Measurements from ENCODE around the gene PAF1.

The PAF1 gene

DNA sequence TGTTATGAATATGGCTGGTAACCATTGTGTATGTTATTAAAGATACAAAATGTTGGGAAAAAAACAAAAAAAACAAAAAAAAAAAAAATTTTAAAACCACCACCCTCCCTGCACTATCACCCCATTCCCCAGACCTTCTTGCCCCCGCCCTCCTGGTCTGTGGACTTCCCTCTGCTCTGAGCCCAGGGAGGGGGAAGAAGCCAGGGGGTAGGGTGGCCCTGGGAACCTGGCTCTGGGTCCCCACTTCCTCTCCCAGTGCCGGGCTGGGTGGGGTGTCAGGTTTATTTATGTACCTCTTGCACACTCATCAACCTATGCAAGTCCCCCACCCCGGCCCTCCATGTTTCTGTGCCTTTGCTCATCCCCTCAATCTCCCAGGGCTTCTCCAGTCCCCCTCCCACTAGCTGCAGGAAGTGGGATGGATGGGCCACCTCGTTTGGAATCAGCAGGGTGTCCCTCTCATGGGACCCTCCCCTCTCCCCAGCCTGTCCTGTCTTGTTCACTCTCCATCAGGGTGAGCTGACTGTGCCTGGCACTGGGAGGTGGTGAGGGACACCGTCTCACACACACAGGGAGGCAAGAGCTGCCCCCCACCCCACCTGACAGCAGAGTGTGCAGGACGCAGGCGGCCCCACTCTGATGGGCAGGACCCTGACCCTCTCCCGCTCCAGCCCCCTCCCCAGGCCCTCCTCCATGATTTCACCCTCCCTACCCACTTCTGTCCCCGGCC is 5.9 kb downstream of the PAF1 start:
- Histone ChIP-seq H3K4me1 (ENCODE audit: insufficient read depth, low read length, severe bottlenecking) (peaks cover 5% of the 10 kb centered on the region), H3K27me3 (ENCODE audit: insufficient read depth, low read length) (no peaks in the 10 kb centered on the region), H3F3A (ENCODE audit: insufficient read depth, low read length) (no peaks in the 10 kb centered on the region), H3K9me3 (ENCODE audit: low read length) (no peaks in the 10 kb centered on the region), H4K20me1 (ENCODE audit: insufficient read depth, low read length) (no peaks in the 10 kb centered on the region), H3K4me2 (ENCODE audit: low read length) (no peak overlapping the region), H3K27ac (ENCODE audit: low read depth, low read length, poor library complexity, severe bottlenecking) (no peak overlapping the region), H3K9ac (ENCODE audit: low read length) (no peak overlapping the region), H3K9me2 (ENCODE audit: low read depth, low read length) (no peaks in the 10 kb centered on the region), H2AFZ (ENCODE audit: low read length) (no peak overlapping the region), H3K36me3 (ENCODE audit: insufficient read depth, low read length) (peaks cover 79% of the 10 kb centered on the region), H3K79me2 (ENCODE audit: insufficient read depth, low read length) (no peaks in the 10 kb centered on the region), H3K4me3 (ENCODE audit: low read depth, low read length, poor library complexity, severe bottlenecking) (no peak overlapping the region)
- TF ChIP-seq CTCF (IDR thresholded peaks at IDR 0.05; ENCODE audit: low read length) (no peak), EZH2 (IDR thresholded peaks at IDR 0.05; ENCODE audit: borderline replicate concordance, low read length) (no peak)

DNA sequence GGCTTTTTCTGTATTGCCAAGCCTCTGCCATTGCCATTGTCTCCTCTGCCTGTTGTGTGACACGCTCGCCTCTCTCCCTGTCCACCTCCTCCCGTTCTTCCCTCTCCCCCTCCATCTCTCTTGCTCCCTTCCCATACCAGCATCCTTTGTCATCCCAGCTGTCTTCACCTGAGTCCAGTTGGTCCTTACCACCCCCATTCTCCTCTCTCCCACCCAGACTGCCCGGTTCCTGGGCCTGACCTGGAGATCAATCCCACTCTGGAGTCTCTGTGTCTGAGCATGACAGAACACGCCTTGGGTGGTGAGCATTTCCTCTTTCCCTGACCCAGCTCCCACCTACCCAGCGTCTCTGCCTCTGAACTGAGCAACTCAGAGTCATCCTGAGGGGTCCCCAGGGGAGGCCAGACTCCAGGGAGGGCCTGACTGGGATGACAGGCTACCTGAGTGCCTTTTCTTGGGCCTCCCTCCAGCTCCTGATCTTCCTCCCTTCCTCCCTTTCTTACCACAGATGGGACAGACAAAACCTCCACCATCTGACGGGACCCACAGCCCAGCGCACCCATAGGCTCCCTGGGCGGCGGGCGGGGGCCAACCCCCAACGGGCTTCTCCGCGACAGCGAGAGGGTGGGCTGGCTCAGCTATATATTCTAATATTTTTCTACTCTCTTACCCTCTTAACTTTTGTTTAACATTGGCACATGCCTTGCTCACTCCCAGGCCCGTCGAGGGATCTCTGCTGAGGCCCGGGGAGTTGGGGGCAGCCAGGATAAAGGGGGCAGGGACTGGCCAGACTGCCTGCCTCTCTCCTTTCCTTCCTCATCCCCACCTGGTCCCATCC is 7.7 kb downstream of the PAF1 start:
- Histone ChIP-seq H3K9me3 (ENCODE audit: low read length) (no peaks in the 10 kb centered on the region), H3K4me3 (ENCODE audit: low read depth, low read length, poor library complexity, severe bottlenecking) (no peak overlapping the region), H3K9me2 (ENCODE audit: low read depth, low read length) (no peaks in the 10 kb centered on the region), H3K9ac (ENCODE audit: low read length) (no peak overlapping the region), H3F3A (ENCODE audit: insufficient read depth, low read length) (no peaks in the 10 kb centered on the region), H3K36me3 (ENCODE audit: insufficient read depth, low read length) (peaks cover 86% of the 10 kb centered on the region), H2AFZ (ENCODE audit: low read length) (no peak overlapping the region), H3K27ac (ENCODE audit: low read depth, low read length, poor library complexity, severe bottlenecking) (no peak overlapping the region), H4K20me1 (ENCODE audit: insufficient read depth, low read length) (no peaks in the 10 kb centered on the region), H3K4me1 (ENCODE audit: insufficient read depth, low read length, severe bottlenecking) (no peaks in the 10 kb centered on the region), H3K27me3 (ENCODE audit: insufficient read depth, low read length) (no peaks in the 10 kb centered on the region), H3K79me2 (ENCODE audit: insufficient read depth, low read length) (no peaks in the 10 kb centered on the region), H3K4me2 (ENCODE audit: low read length) (no peak overlapping the region)
- TF ChIP-seq EZH2 (IDR thresholded peaks at IDR 0.05; ENCODE audit: borderline replicate concordance, low read length) (no peak), CTCF (IDR thresholded peaks at IDR 0.05; ENCODE audit: low read length) (no peak)

GRCh38 chr19:39381910-39382611 is 8.8 kb downstream of the PAF1 start:
- H4K20me1 ChIP-seq (ENCODE audit: insufficient read depth, low read length), result no peaks in the 10 kb centered on the region
- H3K79me2 ChIP-seq (ENCODE audit: insufficient read depth, low read length), result no peaks in the 10 kb centered on the region
- no peaks in the 10 kb centered on the region for H3K9me2 ChIP-seq (ENCODE audit: low read depth, low read length)
- H3K4me2 ChIP-seq (ENCODE audit: low read length), result no peak overlapping the region
- H3K4me3 ChIP-seq (ENCODE audit: low read depth, low read length, poor library complexity, severe bottlenecking), result no peak overlapping the region
- H3K9ac ChIP-seq (ENCODE audit: low read length), result no peak overlapping the region
- TF ChIP-seq EZH2 (IDR thresholded peaks at IDR 0.05; ENCODE audit: borderline replicate concordance, low read length) (no peak), CTCF (IDR thresholded peaks at IDR 0.05; ENCODE audit: low read length) (no peak)
- no peaks in the 10 kb centered on the region for H3K9me3 ChIP-seq (ENCODE audit: low read length)
- no peaks in the 10 kb centered on the region for H3F3A ChIP-seq (ENCODE audit: insufficient read depth, low read length)
- peaks cover 87% of the 10 kb centered on the region for H3K36me3 ChIP-seq (ENCODE audit: insufficient read depth, low read length)
- H3K27ac ChIP-seq (ENCODE audit: low read depth, low read length, poor library complexity, severe bottlenecking), result no peak overlapping the region
- no peaks in the 10 kb centered on the region for H3K27me3 ChIP-seq (ENCODE audit: insufficient read depth, low read length)
- no peak overlapping the region for H2AFZ ChIP-seq (ENCODE audit: low read length)
- no peaks in the 10 kb centered on the region for H3K4me1 ChIP-seq (ENCODE audit: insufficient read depth, low read length, severe bottlenecking)

Measured in OCI-LY1 (cell line).